HG02943 (cell line): ENCODE data around the gene PDE7B.

ENCODE experiments used
- ATAC-seq: cut with Tn5 transposase; IDR thresholded peaks from one replicate; pipeline ENCODE4 v1.9.1; 2021; ENCODE audit warnings: mild to moderate bottlenecking, low read depth, moderate library complexity; ENCODE audit not compliant: unreplicated experiment

The PDE7B gene

DNA sequence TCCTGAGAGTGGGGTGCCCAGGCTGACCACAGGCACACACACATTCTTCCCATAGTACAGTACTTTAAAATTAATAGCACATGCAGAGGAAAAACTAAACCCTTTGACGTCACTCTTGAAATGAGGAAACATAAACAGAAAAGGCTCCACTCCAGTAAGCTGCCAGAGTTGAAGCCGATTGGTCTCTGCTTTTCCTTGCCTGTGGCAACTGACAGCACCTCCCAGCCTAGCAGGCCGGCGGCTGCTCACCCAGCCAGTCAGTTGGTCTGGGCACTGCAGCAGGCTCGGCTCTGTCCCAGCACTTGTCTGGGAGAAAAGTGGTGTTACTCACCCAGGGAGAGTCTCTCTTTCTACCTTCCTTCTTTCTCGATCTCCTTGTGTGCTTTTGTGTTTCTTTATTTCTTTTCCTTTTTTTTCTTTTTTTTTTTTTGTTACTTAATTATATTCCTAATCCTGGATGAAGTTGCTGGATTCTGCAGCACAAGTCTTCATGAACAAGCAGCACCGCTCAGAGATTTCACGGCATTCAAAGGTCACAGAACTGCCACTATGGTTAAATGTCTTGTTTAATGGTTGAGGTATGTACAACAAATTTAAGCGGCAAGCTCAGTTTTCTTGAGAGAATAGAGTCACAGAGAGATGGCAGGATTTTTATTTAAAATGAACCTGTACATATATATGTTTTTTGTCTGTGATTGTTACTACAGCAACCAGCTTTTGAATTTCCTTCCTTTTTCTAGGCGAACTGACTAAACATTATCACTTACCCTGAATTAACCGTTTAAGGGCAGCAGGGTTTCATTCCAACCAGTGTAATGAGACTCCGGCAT lies at the start of gene PDE7B:
PDE7B (plus strand) TSS at position 260 of the 830 bp plus-strand sequence.
- peak; percentile 72 for ATAC-seq

- ATAC-seq = no peak
These were observed 49.6 kb upstream of the PDE7B start for GRCh38 chr6:135801755-135802465.

- ATAC-seq = no peak
These were observed 41.0 kb upstream of the PDE7B start for GRCh38 chr6:135810486-135810885.

GRCh38 chr6:135811170-135811569 lies 40.3 kb upstream of the PDE7B start:
- no peak for ATAC-seq

DNA sequence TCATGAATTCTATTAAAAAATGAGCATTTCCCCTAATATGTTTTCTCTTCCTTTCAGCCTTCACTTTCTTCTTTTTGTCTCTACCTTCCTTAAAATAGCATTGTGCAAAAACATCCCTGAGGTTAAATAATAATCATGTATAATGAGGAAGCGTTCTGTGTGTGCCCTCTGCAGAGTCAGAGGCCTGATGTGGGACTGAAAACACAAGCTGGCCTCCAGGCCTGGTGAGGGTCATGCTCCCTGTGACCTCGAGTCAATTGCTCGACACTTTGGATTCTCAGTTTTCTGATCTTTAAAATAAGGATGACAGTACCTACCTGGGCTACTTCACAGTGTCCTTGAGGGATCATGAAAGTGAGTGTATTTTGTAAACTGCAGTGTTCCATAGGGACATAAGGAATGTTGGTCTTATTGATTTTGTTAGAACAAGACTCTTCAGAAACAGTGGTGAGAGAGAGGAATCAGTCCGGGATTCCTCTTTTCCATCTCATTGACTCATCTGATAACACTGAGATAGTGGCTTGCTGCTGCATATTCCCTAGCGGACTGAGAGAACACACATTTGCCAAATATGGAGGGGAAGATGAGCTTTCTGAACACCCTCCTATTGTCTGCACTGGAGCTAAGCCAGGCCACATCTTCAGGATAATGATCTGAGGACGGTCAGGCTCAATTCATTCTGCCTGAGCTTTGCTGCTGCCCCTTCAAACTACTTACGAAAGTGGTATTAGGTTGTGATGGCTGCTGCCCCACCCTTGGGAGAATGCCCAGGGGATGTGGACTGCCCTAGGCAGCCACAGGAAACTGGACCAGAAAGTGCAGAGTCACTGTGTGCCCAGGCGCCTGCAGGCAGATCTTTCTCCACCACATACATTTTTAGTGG lies 39.6 kb upstream of the PDE7B start:
- no peak for ATAC-seq

GRCh38 chr6:135813401-135813800 lies 38.1 kb upstream of the PDE7B start:
- ATAC-seq = no peak

DNA sequence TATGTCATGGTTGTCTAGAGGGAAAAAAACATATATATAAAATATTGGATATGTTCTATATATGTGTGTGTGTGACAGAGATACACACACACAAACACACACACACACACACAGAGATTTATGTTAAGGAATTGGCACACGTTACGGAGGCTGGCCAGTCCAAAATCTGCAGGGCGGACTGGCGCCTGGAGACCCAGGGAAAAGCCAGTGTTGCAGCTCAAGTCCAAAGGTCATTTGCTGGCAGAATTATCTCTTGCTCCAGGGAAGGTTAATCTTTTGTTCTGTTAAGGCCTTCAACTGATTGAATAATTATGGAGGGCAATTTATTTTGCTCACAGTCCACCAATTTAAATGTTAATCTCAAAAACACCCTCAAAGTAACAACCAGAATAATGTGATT lies 37.5 kb upstream of the PDE7B start:
- ATAC-seq = no peak

- no peak for ATAC-seq
These were observed 36.3 kb upstream of the PDE7B start for GRCh38 chr6:135815216-135815615.

GRCh38 chr6:135817035-135817434 lies 34.5 kb upstream of the PDE7B start:
- ATAC-seq = no peak

DNA sequence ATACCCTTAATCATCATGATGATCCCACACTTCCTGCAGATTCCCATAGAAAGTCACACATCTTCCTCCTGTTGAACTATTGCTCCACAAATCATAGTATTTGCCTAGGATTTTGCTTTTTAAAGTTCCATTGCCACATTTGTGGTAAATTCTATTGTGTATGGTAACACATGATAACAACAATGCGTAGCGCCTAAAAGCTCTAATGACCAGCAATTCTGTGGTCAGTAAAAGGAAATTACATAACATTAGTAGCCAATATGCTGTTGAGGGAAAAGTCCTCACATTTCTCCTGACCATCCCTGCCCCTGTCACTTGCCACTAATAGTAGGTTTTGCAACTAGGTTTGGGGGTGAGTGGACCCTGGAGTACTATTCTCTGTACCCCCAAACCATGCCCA lies 31.8 kb upstream of the PDE7B start:
- no peak for ATAC-seq

GRCh38 chr6:135820340-135820739 lies 31.2 kb upstream of the PDE7B start:
- ATAC-seq = no peak

DNA sequence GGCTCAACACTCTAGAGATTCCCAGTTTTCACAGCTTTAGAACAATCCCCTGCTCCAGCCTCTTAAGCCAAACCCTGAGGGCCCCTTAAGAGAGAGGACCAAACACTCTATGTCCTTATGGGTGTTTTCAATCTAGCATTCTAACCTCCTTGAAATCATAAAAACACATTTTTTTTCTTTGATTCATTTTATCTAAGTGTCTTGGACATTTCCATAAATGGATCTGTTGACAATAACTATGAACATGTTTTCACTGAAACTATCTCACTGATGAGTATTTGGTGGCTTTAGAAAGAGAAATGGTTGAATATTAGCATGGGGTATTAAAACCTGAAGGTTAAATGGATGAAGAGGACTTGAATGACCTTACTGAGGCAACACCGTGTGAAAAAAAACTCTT lies 27.6 kb upstream of the PDE7B start:
- no peak for ATAC-seq

GRCh38 chr6:135826236-135826804 lies 25.2 kb upstream of the PDE7B start:
- no peak for ATAC-seq

- ATAC-seq = no peak
These were observed 23.5 kb upstream of the PDE7B start for GRCh38 chr6:135828021-135828420.

- no peak for ATAC-seq
These were observed 21.0 kb upstream of the PDE7B start for GRCh38 chr6:135830452-135830881.

DNA sequence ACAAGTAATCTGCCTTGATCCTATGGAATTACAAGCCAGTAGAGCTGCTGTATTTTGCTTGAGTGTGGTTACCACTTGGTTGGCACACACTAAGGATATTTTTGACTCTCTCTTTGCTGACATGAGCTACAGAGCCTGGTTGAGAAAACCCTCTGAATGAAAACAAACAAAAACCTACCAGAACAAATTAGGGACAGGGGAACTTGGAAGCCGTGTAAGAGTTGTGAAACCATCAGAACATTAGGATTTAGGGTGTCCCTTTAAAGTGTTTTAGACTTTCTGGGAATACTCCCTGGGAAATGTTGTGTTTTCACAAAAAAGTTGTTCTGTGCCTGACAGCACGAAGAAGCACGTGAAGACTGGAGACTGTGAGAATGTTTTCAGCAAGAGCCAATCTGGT lies 20.5 kb upstream of the PDE7B start:
- ATAC-seq = no peak

DNA sequence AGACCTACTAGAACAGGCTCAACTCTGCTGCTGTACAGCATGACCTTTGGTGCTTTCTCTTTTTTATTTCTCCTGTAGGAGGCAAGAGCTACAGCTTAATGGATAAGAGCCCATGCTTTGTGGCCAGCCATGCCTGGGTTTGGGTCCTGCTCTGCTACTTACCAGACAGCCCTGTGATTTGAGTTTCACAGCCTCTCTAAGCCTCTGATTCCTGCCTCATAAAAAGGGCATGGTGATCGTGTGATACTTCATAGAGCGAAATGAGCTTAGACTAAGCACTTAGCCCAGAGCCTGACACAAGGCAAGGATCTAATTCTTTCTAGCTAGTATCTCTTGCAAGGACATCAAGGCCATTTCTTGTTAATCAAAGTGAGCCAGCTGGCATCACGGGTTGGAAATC lies 19.3 kb upstream of the PDE7B start:
- no peak for ATAC-seq

GRCh38 chr6:135833771-135834170 lies 17.7 kb upstream of the PDE7B start:
- ATAC-seq = no peak

GRCh38 chr6:135837735-135838449 lies 13.6 kb upstream of the PDE7B start:
- ATAC-seq = no peak

DNA sequence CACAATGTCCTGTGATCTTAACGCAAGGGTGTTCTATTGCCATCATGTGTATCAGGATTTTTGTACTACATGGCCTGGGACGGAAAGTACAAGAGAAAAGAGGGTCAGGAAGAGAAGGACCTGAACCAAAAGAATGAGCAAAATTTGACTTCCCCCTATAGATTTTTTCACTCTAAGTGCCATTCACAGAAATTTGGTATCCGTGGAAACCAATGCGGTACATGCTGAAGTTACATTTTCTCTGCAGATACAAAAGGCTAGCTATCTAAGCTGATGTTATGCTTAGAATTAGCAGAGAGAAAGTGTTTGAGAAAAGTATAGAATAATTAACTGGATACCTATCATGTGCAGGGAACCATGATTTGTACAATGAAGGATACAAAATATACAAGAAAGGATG lies 12.4 kb upstream of the PDE7B start:
- ATAC-seq = no peak
